Activated gamma-delta T cell treated with Interleukin-2 at 50 U/mL for 16 hours (primary cell): ENCODE data around the gene PRRX2.
A peak's percentile ranks its signal among the peaks of the same experiment; 100 is the strongest.

Source experiments
- DNase-seq: peaks from one replicate; pipeline ENCODE4 v3.0.0-alpha.2; 2020

Gene PRRX2

DNA sequence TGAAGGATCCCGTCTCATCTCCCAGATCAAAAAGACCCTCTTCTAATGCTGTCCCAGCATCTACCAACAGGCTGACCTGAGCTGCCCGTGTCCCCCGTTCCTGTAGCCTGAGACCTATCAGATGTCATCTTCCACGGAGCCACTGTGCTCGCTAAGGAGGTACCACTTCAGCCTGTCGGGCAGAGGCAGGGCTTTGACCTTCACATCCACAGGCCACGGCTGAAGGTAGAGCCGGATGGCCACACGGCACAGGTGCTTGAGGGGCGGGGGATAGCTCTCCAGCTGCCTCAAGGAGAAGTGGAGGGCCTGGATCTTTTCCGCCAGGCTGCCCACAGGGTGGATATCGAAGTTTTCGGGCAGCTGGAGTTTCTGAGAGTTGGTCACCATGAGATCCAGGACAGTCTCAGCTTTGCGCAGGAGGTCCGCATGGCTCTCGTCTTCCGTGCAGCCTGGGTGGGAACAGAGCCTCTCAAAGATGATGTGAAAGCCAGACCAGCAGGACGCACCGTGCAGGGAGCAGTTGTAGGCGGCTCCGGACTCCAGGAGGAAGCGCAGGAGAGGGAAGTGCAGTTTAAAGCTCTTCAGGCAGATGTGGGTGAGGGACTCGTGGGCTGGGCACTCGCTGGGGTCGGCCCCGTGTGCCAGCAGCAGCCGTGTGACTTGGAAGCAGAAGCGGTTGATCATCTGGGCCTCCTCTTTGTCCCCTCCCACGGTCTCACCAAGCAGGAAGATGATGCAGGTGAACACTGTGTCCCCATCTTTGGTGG, 27.6 kb upstream of the PRRX2 start:
- DNase-seq: no peak

GRCh38 chr9:129639034-129639630, 26.3 kb upstream of the PRRX2 start:
- no peak for DNase-seq

DNA sequence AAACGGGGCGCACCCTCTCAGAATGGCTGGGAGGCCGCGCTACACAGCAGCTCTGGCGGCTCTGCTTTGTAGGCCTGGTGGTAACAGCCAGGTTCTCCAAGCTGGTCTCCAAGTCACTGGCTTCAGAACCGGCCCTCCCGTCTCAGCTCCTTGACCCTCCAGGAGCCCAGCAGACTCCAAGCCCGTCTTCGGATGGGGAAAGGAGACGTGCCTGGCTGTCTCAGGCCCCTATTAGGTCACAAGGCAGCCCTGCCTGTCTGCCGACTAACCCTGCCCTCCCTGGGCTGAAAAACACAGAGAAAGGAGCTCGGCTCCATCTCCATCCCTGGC, 25.7 kb upstream of the PRRX2 start:
- DNase-seq: no peak

DNA sequence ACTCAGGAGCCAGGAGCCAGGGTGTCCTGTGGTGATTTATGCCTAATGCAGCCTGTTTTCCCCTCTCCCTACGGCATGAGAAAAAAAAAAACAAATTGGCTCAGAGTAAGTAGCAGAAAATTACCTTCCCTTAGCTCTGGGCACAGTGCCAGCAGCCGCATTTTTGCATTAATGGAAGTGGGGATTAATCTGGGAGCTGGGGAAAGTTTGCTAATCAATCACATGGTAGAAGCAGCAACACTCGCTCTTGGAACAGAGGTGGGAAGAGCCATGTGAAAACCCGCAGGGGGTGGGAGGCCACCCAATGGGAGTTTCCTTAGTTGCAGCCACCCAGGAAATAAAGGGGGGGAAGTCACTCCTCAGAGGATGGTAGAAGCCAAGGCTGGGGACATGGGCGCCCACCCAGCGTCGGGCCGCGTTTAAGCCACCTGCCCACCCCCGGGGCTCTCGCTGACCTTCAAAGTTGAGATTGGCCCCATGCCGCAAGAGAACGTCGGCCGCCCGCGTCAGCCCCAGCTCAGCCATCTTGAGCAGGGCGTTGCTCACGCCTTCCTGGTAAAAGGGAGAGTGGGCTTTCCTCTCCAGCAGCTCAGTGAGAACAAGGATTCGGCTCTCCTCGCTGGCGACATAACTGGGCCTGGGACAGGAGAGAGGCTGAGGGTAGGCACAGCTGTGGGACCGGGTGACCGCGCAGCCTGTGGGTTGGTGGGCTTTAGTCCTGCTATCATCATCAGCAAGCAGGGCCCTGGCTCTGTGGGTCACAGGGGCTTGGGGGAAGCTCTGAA, 25.2 kb upstream of the PRRX2 start:
- DNase-seq: no peak

DNA sequence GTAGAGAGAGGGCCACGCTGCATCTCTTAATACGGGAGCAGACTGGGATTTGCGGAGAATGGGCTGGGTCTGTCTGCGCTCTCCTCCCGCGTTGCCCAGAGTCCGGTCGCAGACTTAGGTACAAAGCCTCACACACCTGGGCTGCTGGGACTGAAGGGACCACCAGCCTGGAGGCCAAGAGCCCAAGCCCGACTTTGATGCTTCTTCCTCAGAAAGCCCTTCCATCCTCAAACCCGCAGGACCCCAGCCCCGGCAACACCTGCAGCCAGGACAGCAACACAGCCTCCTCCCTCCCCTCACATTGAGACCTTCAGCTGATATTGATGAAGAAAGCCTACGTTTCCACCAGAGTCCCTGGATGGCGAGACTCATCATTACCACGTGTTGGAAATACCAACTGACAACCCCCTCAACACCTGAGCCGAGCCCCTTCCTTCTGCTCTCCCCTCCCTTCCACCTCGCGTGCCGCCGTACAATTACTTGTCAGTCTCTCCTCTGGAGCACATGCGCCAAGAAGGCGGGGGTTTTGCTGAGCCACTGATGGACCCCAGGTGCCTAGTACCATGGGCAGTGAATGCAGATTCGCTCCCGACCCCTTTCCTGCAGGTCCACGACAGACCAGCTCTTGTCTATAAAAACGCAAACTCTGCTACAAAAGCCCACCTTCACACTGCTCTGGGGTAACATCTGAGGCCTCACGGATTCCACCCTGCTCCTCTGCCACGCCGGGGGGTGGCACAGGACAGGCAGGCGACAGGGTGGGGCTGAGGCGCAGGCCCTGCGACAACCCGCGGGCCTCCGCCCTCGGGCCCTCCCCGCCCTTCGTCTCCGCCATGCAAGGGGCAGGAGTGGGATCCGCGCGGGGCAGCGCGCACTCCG, 24.3 kb upstream of the PRRX2 start:
- DNase-seq: no peak

GRCh38 chr9:129641750-129642585, 23.5 kb upstream of the PRRX2 start, which contains the start of gene ASB6:
TSS of gene ASB6 (minus strand) at chr9:129642151. CDS start at chr9:129641999, 152 bp downstream.
- DNase-seq: peak; percentile 92

- no peak for DNase-seq
These were observed 21.7 kb upstream of the PRRX2 start for GRCh38 chr9:129643706-129644105.

DNA sequence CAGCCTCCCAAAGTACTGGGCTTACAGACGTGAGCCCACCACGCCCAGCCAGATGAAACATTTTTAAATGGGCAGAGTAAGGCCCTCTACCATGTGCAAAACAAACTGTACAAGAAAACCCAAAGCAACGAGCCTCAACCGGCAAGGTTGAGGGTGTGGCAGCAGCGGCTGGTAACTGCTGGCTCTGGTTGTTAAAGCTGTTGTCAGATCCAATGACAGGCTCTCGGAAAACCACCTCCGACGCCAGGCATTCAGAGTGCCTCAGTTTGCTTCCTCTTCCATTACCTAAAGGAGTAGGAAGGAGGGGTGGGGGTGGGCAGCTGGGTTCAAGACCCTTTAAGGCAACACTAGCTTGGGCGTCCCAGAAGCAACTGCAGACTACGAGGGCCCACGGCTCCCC, 21.1 kb upstream of the PRRX2 start:
- no peak for DNase-seq

DNA sequence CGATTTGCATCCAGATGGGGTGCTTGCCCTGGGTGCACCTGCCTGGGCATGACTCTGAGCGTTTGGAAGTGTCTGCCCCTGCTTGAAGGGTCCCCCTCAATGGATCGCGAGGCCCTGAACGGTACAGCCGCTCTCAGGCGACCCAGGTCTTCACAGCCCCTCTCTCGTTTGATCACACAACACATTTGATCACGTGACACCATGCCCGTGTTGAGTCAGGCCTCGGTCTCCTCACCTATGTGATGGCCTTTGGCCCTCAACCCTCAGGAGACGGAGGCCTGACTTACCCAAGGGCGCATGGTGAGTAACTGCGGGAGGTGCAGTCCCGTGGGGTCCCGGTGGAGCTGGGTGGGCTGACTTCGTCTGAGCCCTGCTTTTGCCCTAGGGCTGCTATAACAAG, 20.5 kb upstream of the PRRX2 start:
- no peak for DNase-seq

- no peak for DNase-seq
These were observed 19.2 kb upstream of the PRRX2 start for GRCh38 chr9:129646252-129646651.

DNA sequence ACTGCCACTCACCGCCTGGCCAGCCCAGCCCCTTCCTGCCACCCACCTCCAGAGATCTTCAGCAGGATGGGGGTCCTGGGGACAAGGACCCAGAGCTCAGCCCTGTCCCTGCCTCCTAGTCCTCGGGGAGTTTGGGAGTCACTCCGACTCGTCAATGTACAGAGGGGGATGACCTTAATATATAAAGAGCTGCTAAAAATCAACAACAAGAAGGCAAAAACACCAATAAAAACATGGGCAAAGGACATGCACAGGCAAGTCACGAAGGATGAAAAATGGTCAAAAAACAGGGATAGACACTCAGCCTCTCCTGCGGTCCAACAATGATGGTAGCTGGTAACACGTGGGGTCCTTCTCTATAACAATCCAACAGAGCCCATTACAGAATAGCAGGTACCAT, 18.8 kb upstream of the PRRX2 start:
- DNase-seq: no peak

- no peak for DNase-seq
These were observed 17.8 kb upstream of the PRRX2 start for GRCh38 chr9:129647635-129648034.

- no peak for DNase-seq
These were observed 17.2 kb upstream of the PRRX2 start for GRCh38 chr9:129648092-129648763.

DNA sequence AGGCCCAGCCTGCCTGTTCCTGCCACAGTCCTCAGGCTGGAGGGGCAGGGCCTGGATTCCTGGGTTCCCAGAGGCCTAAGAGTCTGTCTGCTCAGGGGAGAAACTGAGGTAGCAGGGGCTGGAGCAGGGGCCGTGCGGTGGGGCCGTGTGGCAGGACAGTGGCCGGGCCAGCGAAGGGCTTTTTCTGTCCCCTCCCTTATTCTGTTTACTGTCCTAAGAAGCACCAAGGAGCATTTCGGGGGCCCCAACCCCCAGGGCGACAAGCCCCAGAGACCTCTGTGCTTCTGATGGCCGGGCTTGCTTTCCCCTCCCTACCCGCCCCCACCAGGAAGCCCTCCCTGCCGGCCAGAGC, 16.7 kb upstream of the PRRX2 start:
- no peak for DNase-seq

GRCh38 chr9:129649726-129650679, 15.4 kb upstream of the PRRX2 start:
- no peak for DNase-seq

GRCh38 chr9:129650680-129651235, 14.7 kb upstream of the PRRX2 start:
- no peak for DNase-seq

DNA sequence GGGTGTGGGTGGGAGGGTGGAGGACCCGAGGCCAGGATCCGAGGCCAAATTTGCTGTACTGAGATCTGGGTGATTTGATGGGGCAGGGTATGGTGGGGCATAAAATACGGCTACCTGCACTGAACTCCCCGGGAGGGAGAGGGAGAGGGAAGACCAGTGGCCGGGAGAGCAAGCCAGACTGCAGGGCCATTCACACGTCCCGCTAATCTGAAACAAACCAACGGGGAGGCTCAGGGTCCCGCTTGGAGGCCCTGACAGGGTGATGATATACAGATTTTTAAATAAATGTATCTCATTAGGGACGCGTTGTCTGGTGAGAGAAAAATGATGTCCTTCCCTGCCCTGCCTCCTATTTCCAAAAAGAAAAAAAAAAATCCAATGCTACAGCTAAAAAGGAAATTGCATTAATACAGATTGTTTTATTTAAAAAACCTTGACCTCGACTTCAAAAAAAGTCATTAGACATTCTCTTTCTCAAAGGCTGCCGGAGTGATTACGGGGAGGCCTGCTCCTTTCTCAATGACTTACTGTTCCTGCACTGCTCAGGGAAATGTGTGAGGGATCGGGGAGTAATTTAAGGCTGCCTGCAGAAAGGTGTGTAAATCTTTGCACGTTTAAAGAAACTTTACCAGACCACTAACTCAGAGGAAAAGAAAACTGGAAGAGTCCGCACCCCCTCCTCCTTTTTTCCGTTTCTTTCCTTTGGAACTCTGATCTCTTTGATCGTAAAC, 11.5 kb upstream of the PRRX2 start:
- DNase-seq: no peak

GRCh38 chr9:129654554-129655040, 10.8 kb upstream of the PRRX2 start:
- DNase-seq: no peak

DNA sequence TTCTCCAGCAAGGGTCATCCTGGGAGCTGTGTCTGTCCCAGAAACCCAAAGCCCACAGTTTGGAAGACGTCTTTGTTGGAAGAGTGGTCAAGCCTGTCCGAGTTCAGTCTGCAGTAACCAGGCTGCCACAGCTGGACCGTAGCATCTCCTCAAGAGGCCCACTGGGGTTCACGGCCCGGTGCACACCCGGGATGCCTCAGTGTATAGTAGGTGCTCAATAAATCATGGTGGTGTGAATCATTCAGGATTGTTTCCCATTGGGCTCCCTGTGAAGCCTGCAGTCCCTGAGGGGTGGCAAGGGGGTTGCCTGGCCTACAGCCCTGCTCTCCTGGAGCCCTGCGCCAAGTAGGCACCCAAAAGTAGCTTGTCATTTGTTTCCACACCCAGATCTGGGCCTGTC, 10.3 kb upstream of the PRRX2 start:
- DNase-seq: no peak
